K562 (cell line): ENCODE data around the gene VAC14. TPM values are rescaled to one million over a fixed set of nuclear protein-coding genes. Genes with fewer than 3 reads are reported as not detected.

Source experiments
- ATAC-seq: fragments of 200-7000 bp; cut with Tn5 transposase; 3 replicates; pipeline ENCODE4 v1.9.1; 2020; ENCODE audit warnings: moderate library complexity
- BruUV-seq: library from RNA; stranded (reverse); fragments of 400-500 nt; replicated peaks from 2 replicates; lab custom pipeline; 2021; lab: Mats Ljungman, UMichigan
- CTCF ChIA-PET: fragments of 300-600 bp; formaldehyde crosslinking; extraction: SDS; loops from one replicate; lab custom pipeline; 2021; ENCODE audit warnings: low intra/inter-chr PET ratio; lab: Yijun Ruan, JAX
- POLR2A ChIA-PET: fragments of 300-600, 350-650 bp; sonication (Branson Sonifier 250); formaldehyde crosslinking; extraction: SDS; loops from one replicate; lab custom pipeline; 2021; ENCODE audit warnings: antibody characterized with exemption, inconsistent platforms; lab: Yijun Ruan, JAX
- DNase-seq, 4 experiments: peaks; one replicate each; pipeline versions ENCODE4 v3.0.0 to v3.0.0-alpha.2; 2011 to 2018; ENCODE audit warnings: low spot score in 3 of 4, mixed read lengths in 3 of 4; ENCODE audit errors: extremely low read depth in 1 of 4
- FAIRE-seq: peaks from 2 replicates; lab custom pipeline; 2011; peaks lifted over from hg19 to GRCh38; lab: Jason Lieb, UNC
- H2AFZ ChIP-seq: 2 replicates; pipeline ENCODE4 v1.6.0; 2011; ENCODE audit warnings: low read depth, low read length, control low read depth, inconsistent platforms
- H3K27ac ChIP-seq: fragments of 200-600 bp; 3 replicates; pipeline ENCODE4 v1.8.0; 2011; ENCODE audit warnings: low read depth, mild to moderate bottlenecking, control low read depth, inconsistent platforms, low read length, moderate library complexity, mixed read lengths; ENCODE audit errors: extremely low read depth
- H3K27me3 ChIP-seq, 2 experiments: fragments of 300-600 bp in 1 of 2; 2 replicates in 1 of 2; 3 replicates in 1 of 2; pipeline versions ENCODE4 v1.6.0 to v1.8.0; 2011; ENCODE audit warnings: inconsistent platforms in 2 of 2, low read length in 2 of 2, mild to moderate bottlenecking in 1 of 2, mixed read lengths in 1 of 2, moderate library complexity in 1 of 2; ENCODE audit not compliant: control insufficient read depth in 2 of 2, insufficient read depth in 2 of 2
- H3K36me3 ChIP-seq: fragments of 300-600 bp; 3 replicates; pipeline ENCODE4 v1.8.0; 2011; ENCODE audit warnings: mild to moderate bottlenecking, low read length, inconsistent platforms; ENCODE audit not compliant: control insufficient read depth, insufficient read depth
- H3K4me1 ChIP-seq, 2 experiments: fragments of 200-600 bp in 1 of 2; replicated peaks in 1 of 2; 2 replicates in 1 of 2; 3 replicates in 1 of 2; pipeline versions ENCODE4 v1.5.1 to v1.8.0; 2011; ENCODE audit warnings: inconsistent platforms in 2 of 2, low read length in 2 of 2, mild to moderate bottlenecking in 1 of 2, mixed read lengths in 1 of 2, moderate library complexity in 1 of 2; ENCODE audit not compliant: control insufficient read depth in 2 of 2, insufficient read depth in 2 of 2
- H3K4me2 ChIP-seq: 2 replicates; pipeline ENCODE4 v1.6.1; 2011; ENCODE audit warnings: low read length, control low read depth, inconsistent platforms, mixed read lengths; ENCODE audit not compliant: insufficient read depth
- H3K4me3 ChIP-seq: fragments of 200-600 bp; sonication (generic), shearing (Covaris generic); 2 replicates; pipeline ENCODE4 v1.5.1; 2016; ENCODE audit warnings: control low read depth, inconsistent platforms
- H3K79me2 ChIP-seq: fragments of 200-600 bp; 3 replicates; pipeline ENCODE4 v1.8.0; 2011; ENCODE audit warnings: low read length, inconsistent platforms; ENCODE audit not compliant: control insufficient read depth, insufficient read depth
- H3K9ac ChIP-seq, 2 experiments: 2 replicates each; pipeline versions ENCODE4 v1.6.0 to v1.6.1; 2011; ENCODE audit warnings: low read depth in 2 of 2, low read length in 2 of 2, control low read depth in 1 of 2, inconsistent platforms in 1 of 2, mild to moderate bottlenecking in 1 of 2, mixed read lengths in 1 of 2; ENCODE audit not compliant: insufficient read depth in 1 of 2
- H3K9me1 ChIP-seq: one replicate; pipeline ENCODE4 v1.6.0; 2011; ENCODE audit warnings: inconsistent platforms, mild to moderate bottlenecking, low read length, moderate library complexity; ENCODE audit not compliant: control insufficient read depth, insufficient read depth
- H3K9me3 ChIP-seq: replicated peaks from 2 replicates; pipeline ENCODE4 v1.5.1; 2011; ENCODE audit warnings: low read depth, low read length, inconsistent platforms; ENCODE audit not compliant: control insufficient read depth, insufficient read depth
- H4K20me1 ChIP-seq: replicated peaks from 2 replicates; pipeline ENCODE4 v1.6.1; 2011; ENCODE audit warnings: low read length, inconsistent platforms, mixed read lengths; ENCODE audit not compliant: control insufficient read depth, insufficient read depth
- FOXO4 ChIP-seq: fragments of 450-650 bp; formaldehyde crosslinking; IDR thresholded peaks from 2 replicates; pipeline ENCODE4 v1.4.0; 2020; ENCODE audit warnings: mild to moderate bottlenecking, moderate library complexity
- GMEB1 ChIP-seq: fragments of 250-450 bp; sonication (Bioruptor Pico); IDR thresholded peaks from 2 replicates; pipeline ENCODE4 v1.4.0; 2020; ENCODE audit warnings: mild to moderate bottlenecking
- HINFP ChIP-seq: fragments of 450-650 bp; conservative IDR thresholded peaks from 2 replicates; pipeline ENCODE4 v1.6.1; 2016; ENCODE audit warnings: missing genetic modification characterization, low read depth, mild to moderate bottlenecking, control low read depth, missing compliant biosample characterization
- POLR2G ChIP-seq: fragments of 200-400 bp; formaldehyde crosslinking; IDR thresholded peaks from 2 replicates; pipeline ENCODE4 v1.6.1; 2017; ENCODE audit warnings: low read depth, mild to moderate bottlenecking, antibody characterized with exemption, low read length, moderate library complexity
- POLR3A ChIP-seq: IDR thresholded peaks from 2 replicates; pipeline ENCODE4 v1.6.1; 2011; ENCODE audit warnings: borderline replicate concordance, mild to moderate bottlenecking, moderate library complexity; ENCODE audit not compliant: insufficient read length, insufficient read depth; ENCODE audit errors: extremely low read depth
- STAT5A ChIP-seq: IDR thresholded peaks from 2 replicates; pipeline ENCODE4 v1.6.1; 2012; ENCODE audit warnings: low read length, inconsistent platforms, borderline replicate concordance
- THRA ChIP-seq: fragments of 450-650 bp; IDR thresholded peaks from 2 replicates; pipeline ENCODE4 v1.6.1; 2017; ENCODE audit warnings: mild to moderate bottlenecking, moderate library complexity
- ZFPM2 ChIP-seq: fragments of 250-450 bp; sonication (Bioruptor Pico); IDR thresholded peaks from 2 replicates; pipeline ENCODE4 v1.5.1; 2022; ENCODE audit warnings: mild to moderate bottlenecking
- WGBS: fragments of 100-300 bp; shearing (Covaris generic); methylation state at CpG from one replicate; pipeline ENCODE4 v1.1.6; 2016; ENCODE audit warnings: low coverage, mixed read lengths; ENCODE audit not compliant: insufficient coverage; ENCODE audit errors: missing lambda C conversion rate; 5-methylcytosine and 5-hydroxymethylcytosine counted together
- in situ Hi-C: fragments of 300-500 bp; cut with MboI; formaldehyde crosslinking; loops from 4 replicates; pipeline ENCODE4 v1.15.0; 2018; ENCODE audit warnings: inconsistent platforms, mixed read lengths
- intact Hi-C: fragments of 100-400 bp; cut with micrococcal nuclease; formaldehyde crosslinking; loops from 2 replicates; pipeline ENCODE4 v1.14.2; 2022
- polyA plus RNA-seq, 8 experiments: library from polyadenylated mRNA; depleted of rRNA in 4 of 8; stranded (reverse) in 5 of 8; unstranded in 3 of 8; fragments of >200 nt; fragmentation: Nextera tagmentation in 2 of 8; fragmentation: Illumina TruSeq in 1 of 8; extraction: Ambion mirVana in 2 of 8; extraction: Trizol in 1 of 8; gene quantifications; 2 replicates each; pipeline versions ENCODE4 v1.2.1 to v1.2.3, GENCODE V29; 2011 to 2014; ENCODE audit warnings: inconsistent platforms in 1 of 8, missing spikeins in 1 of 8
- total RNA-seq, 7 experiments: library from RNA; depleted of rRNA in 6 of 7; stranded (reverse); fragments of >200 nt in 6 of 7; fragmentation: Illumina TruSeq in 2 of 7; extraction: Trizol in 2 of 7; gene quantifications; 2 replicates each; pipeline versions ENCODE4 v1.2.1 to v1.2.3, GENCODE V29; 2011 to 2021; ENCODE audit warnings: low replicate concordance in 1 of 7

Gene VAC14
- total and polyA plus RNA-seq, 9 of the 15 experiments (the other 6 are each of a cell fraction or from before 2014, with no cell fraction given), result 1.3 to 41.6 (median 26.6) TPM

GRCh38 chr16:70777973-70778406, 23.0 kb downstream of the VAC14 start:
- H3K4me2 ChIP-seq, result no peak overlapping the region
- H3K27ac ChIP-seq, result no peak overlapping the region
- DNase-seq, result no peak
- H3K4me3 ChIP-seq, result no peak overlapping the region
- ChIA-PET POLR2A (no interaction called here), CTCF (no interaction called here)
- H3K27me3 ChIP-seq, result no peaks in the 10 kb centered on the region
- H4K20me1 ChIP-seq, result no peaks in the 10 kb centered on the region
- peaks cover 3% of the 10 kb centered on the region; the same call in 1 of the 2 replicates for H3K9me3 ChIP-seq
- 91% methylated on average over 8 of the region's 8 CpGs for WGBS
- in situ Hi-C loops, result no loop called here
- FAIRE-seq, result no peak
- no peak for ATAC-seq
- H3K4me1 ChIP-seq, result no peaks in the 10 kb centered on the region
- intact Hi-C loops, result loop anchor here (10.0 kb wide), 1 partner anchor 403 kb away; no protein-coding TSS in a partner anchor
- H3K79me2 ChIP-seq, result no peaks in the 10 kb centered on the region
- TF ChIP-seq POLR2G (no peak), POLR3A (peak; percentile 66), ZFPM2 (no peak)
- no peak overlapping the region for H3K9ac ChIP-seq
- H2AFZ ChIP-seq, result no peak overlapping the region
- no peaks in the 10 kb centered on the region for H3K9me1 ChIP-seq
- no TSS peak for BruUV-seq
- H3K36me3 ChIP-seq, result peaks cover 66% of the 10 kb centered on the region; the same call in 2 of the 3 replicates

GRCh38 chr16:70777496-70777895, 23.5 kb downstream of the VAC14 start:
- peaks cover 65% of the 10 kb centered on the region; the same call in 2 of the 3 replicates for H3K36me3 ChIP-seq
- no peak for TF ChIP-seq GMEB1 (CRISPR knock-in tag)
- TF ChIP-seq HINFP (tag), result no peak
- TF ChIP-seq FOXO4, result no peak
- no peak for TF ChIP-seq STAT5A
- TF ChIP-seq THRA, result no peak

More at GRCh38 chr16:70777496-70777895, 23.5 kb downstream of the VAC14 start:
- no peak for ATAC-seq
- 97% methylated on average over 7 of the region's 9 CpGs for WGBS
- Histone ChIP-seq H3K9me1 (no peaks in the 10 kb centered on the region), H2AFZ (no peak overlapping the region), H3K9me3 (peaks cover 3% of the 10 kb centered on the region; the same call in 1 of the 2 replicates), H4K20me1 (no peaks in the 10 kb centered on the region), H3K4me2 (no peak overlapping the region), H3K4me1 (no peaks in the 10 kb centered on the region; a peak in 1 of 5 replicates), H3K9ac (no peak overlapping the region), H3K79me2 (no peaks in the 10 kb centered on the region), H3K27me3 (no peaks in the 10 kb centered on the region), H3K4me3 (no peak overlapping the region), H3K27ac (no peak overlapping the region)
- POLR2A ChIA-PET, result no interaction called here
- intact Hi-C loops (loop anchor here (10.0 kb wide), 1 partner anchor 403 kb away; no protein-coding TSS in a partner anchor), in situ Hi-C loops (no loop called here)
- BruUV-seq, result no TSS peak
- FAIRE-seq, result no peak
- CTCF ChIA-PET, result no interaction called here
- DNase-seq, result no peak
